Measurements from ENCODE around the gene EPS15. TPM values are rescaled to one million over a fixed set of nuclear protein-coding genes. Genes with fewer than 3 reads are reported as not detected.
A peak's percentile ranks its signal among the peaks of the same experiment; 100 is the strongest.

Gene EPS15
- total and polyA plus RNA-seq, 9 of the 15 experiments (the other 6 are each of a cell fraction or from before 2014, with no cell fraction given): 23.1 to 69.0 (median 41.7) TPM

DNA sequence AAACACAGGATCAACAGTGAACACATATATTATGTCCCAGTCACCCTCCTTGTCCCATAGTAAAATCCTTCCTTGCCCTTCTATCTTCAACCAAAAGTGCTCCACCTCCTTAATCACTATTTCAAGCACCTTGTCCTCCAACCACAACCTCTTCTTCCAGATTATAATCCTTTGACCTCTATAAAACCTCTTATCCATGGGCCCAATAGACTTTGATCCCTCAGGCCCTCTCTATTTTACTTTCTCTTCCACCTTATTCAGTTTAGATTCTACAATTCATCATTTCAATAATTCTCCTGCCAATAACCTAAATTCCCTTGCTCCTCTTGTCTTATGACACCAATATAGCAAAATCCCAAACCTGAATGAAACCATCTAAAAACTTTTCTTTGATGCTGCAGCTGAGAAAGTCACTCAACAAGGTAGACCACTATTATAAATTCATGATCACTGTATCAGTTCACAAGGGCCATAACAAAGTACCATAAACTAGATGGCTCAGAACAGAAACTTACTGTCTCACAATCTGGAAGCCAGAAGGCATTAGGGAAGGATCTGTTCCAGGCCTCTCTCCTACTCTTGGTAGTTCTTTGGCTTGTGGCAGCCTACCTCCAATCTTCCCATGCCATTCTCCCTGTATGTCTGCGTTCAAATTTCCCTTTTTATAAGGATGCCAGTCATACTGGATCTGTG lies 24.8 kb downstream of the EPS15 start (continued):
- TF ChIP-seq SMAD2 (IDR thresholded peaks at IDR 0.05; ENCODE audit: low read depth, low read length) (no peak), ZNF232 (CRISPR knock-in tag; IDR thresholded peaks at IDR 0.05) (no peak)

GRCh38 chr1:51491166-51491981 lies 27.7 kb downstream of the EPS15 start:
- FAIRE-seq (no peak), DNase-seq (ENCODE audit: extremely low read depth in 1 of 4, low spot score in 3 of 4) (no peak), ATAC-seq (peak; percentile 12; the same call in 2 of the 3 replicates)
- in situ Hi-C loops (cut with MboI): no loop called here
- H3K27ac ChIP-seq (ENCODE audit: extremely low read depth, low read depth, low read length): no peak overlapping the region
- no peaks in the 10 kb centered on the region for H4K20me1 ChIP-seq (replicated peaks; ENCODE audit: control insufficient read depth, insufficient read depth, low read length)
- intact Hi-C loops (cut with micrococcal nuclease): no loop called here
- WGBS (ENCODE audit: insufficient coverage, low coverage, missing lambda C conversion rate): 49% methylated on average over 3 of the region's 4 CpGs
- POLR2A ChIA-PET: no interaction called here
- CTCF ChIA-PET (ENCODE audit: low intra/inter-chr PET ratio): interaction anchor here (0.6 kb wide), 1 partner anchor 12 kb away, joined by 3 read pairs; no protein-coding TSS in a partner anchor
- no peaks in the 10 kb centered on the region for H3K27me3 ChIP-seq (ENCODE audit: control insufficient read depth in 2 of 2, insufficient read depth in 2 of 2, low read length in 2 of 2)
- peaks cover 91% of the 10 kb centered on the region for H3K79me2 ChIP-seq (ENCODE audit: control insufficient read depth, insufficient read depth, low read length)
- no TSS peak for BruUV-seq (replicated peaks)
- H3K36me3 ChIP-seq (ENCODE audit: control insufficient read depth, insufficient read depth, low read length): peaks cover 6% of the 10 kb centered on the region; the same call in 2 of the 3 replicates
- TF ChIP-seq ZNF696 (CRISPR knock-in tag; conservative IDR thresholded peaks at IDR 0.05): no peak
- TF ChIP-seq FOSL1 (tag; conservative IDR thresholded peaks at IDR 0.05): no peak
- 0 out of 2 replicates have a peak, but pooled peaks have one; percentile 26 for TF ChIP-seq NBN (IDR thresholded peaks at IDR 0.05; ENCODE audit: low read depth)
- TF ChIP-seq SNAPC5 (CRISPR knock-in tag; IDR thresholded peaks at IDR 0.05): no peak
- TF ChIP-seq DLX4 (CRISPR knock-in tag; IDR thresholded peaks at IDR 0.05): no peak
- H3K4me1 ChIP-seq (replicated peaks in 1 of 2; ENCODE audit: control insufficient read depth in 2 of 2, insufficient read depth in 2 of 2, low read length in 2 of 2): peaks cover 0 to 15% of the 10 kb centered on the region in 2 experiments; a peak in 2 of 5 replicates
- no peak overlapping the region for H3K9ac ChIP-seq (ENCODE audit: insufficient read depth in 1 of 2, low read depth in 2 of 2, low read length in 2 of 2)
- H2AFZ ChIP-seq (ENCODE audit: low read depth, low read length): no peak overlapping the region
- no peak overlapping the region for H3K4me3 ChIP-seq
- H3K9me3 ChIP-seq (replicated peaks; ENCODE audit: control insufficient read depth, insufficient read depth, low read depth, low read length): no peaks in the 10 kb centered on the region
- no peaks in the 10 kb centered on the region for H3K9me1 ChIP-seq (ENCODE audit: control insufficient read depth, insufficient read depth, low read length)
- H3K4me2 ChIP-seq (ENCODE audit: insufficient read depth, low read length): no peak overlapping the region

All from K562 (cell line).